GM06990 (cell line): ENCODE results near the gene TC2N.
"Not testable (repeated sequence)": the region's sequence is repeated elsewhere in the genome, so short reads cannot be mapped to it uniquely, and the experiment has no call there.

Experiments
- DNase-seq: peaks from one replicate; pipeline ENCODE4 v3.0.0-alpha.2; 2011; ENCODE audit not compliant: insufficient read length; ENCODE audit errors: extremely low read depth
- H3K27me3 ChIP-seq: replicated peaks from 2 replicates; pipeline ENCODE4 v1.6.0; 2011; ENCODE audit warnings: low read length; ENCODE audit not compliant: control insufficient read depth, insufficient read depth
- H3K36me3 ChIP-seq: 2 replicates; pipeline ENCODE4 v1.5.1; 2011; ENCODE audit warnings: low read length; ENCODE audit not compliant: control insufficient read depth, insufficient read depth
- H3K4me3 ChIP-seq: replicated peaks from 2 replicates; pipeline ENCODE4 v1.5.1; 2011; ENCODE audit warnings: low read depth, mild to moderate bottlenecking, control low read depth, low read length
- TF ChIP-seq, protein P1 (sequence below): IDR thresholded peaks from 2 replicates; pipeline ENCODE4 v1.5.1; 2011; ENCODE audit warnings: low read length, control low read depth, mild to moderate bottlenecking, inconsistent platforms; ENCODE audit not compliant: insufficient read depth, poor library complexity, severe bottlenecking

The TC2N gene

DNA sequence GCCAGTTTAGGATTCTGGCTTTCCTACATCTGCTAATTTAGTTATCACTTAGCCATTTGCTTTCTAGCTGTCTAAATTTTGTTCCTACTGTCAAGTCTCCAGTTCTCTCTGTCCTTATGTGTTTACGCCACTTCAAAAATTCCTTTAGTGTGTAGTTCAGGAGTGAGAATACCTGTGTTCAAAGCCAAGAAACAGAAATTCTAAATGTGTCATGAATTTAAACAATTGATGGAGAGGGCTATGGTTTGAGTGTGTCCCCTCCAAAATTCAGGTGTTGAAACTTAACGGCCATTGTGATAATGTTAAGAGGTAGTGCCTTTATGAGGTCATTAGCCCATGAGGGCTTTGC is 124.1 kb downstream of the TC2N start:
- TF ChIP-seq, protein P1, sequence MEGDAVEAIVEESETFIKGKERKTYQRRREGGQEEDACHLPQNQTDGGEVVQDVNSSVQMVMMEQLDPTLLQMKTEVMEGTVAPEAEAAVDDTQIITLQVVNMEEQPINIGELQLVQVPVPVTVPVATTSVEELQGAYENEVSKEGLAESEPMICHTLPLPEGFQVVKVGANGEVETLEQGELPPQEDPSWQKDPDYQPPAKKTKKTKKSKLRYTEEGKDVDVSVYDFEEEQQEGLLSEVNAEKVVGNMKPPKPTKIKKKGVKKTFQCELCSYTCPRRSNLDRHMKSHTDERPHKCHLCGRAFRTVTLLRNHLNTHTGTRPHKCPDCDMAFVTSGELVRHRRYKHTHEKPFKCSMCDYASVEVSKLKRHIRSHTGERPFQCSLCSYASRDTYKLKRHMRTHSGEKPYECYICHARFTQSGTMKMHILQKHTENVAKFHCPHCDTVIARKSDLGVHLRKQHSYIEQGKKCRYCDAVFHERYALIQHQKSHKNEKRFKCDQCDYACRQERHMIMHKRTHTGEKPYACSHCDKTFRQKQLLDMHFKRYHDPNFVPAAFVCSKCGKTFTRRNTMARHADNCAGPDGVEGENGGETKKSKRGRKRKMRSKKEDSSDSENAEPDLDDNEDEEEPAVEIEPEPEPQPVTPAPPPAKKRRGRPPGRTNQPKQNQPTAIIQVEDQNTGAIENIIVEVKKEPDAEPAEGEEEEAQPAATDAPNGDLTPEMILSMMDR: no peak

DNA sequence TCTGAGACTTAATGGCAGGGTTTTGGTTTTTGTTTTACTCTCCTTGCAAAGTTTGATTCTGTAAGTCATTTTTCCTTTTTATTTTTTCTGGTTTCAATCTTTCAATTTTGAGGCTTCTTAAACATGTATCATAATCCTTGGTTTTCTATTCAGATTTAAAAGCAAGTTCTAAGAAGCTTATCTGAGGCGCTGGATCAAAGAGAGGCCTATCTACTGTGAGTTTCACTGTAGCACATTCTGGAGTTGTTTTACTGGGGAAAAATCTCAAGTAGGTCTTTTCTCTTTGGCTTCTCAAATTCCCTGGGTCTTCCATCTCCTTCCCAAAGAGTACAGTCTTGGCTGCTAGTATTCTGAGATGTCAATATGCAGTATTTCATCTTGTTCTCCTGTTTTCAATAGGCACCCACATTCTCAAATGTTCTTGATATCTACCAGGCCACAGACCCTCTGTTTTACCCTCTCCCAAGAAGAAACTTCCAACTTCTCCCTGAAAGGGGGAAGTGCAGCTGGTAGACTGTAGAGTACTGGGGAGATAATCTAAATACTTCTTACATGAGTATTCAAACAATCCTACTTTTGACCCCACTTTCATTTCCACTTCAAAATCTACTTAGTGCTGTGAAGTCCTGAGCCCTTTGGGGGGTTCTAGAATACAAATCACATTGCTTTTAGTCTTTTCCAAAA is 124.6 kb downstream of the TC2N start:
- no peak overlapping the region for H3K4me3 ChIP-seq
- TF ChIP-seq, protein P1: no peak

More for the DNA sequence above, 124.1 kb downstream of the TC2N start:
- H3K4me3 ChIP-seq: no peak overlapping the region
- no peaks in the 10 kb centered on the region for H3K27me3 ChIP-seq
- no peak for DNase-seq
- H3K36me3 ChIP-seq: no peaks in the 10 kb centered on the region

GRCh38 chr14:91739867-91740266 is 127.5 kb downstream of the TC2N start:
- DNase-seq, H3K36me3 ChIP-seq, H3K4me3 ChIP-seq, H3K27me3 ChIP-seq: not testable (repeated sequence)

More for the DNA sequence above, 124.6 kb downstream of the TC2N start:
- no peak for DNase-seq
- Histone ChIP-seq H3K36me3 (no peaks in the 10 kb centered on the region), H3K27me3 (no peaks in the 10 kb centered on the region)

GRCh38 chr14:91737619-91738018 is 129.7 kb downstream of the TC2N start:
- no peak for DNase-seq
- TF ChIP-seq, protein P1: no peak
- H3K27me3 ChIP-seq: no peaks in the 10 kb centered on the region
- H3K4me3 ChIP-seq: no peak overlapping the region
- no peaks in the 10 kb centered on the region for H3K36me3 ChIP-seq

GRCh38 chr14:91732859-91733477 is 134.4 kb downstream of the TC2N start:
- Histone ChIP-seq H3K4me3 (no peak overlapping the region), H3K36me3 (no peaks in the 10 kb centered on the region), H3K27me3 (no peaks in the 10 kb centered on the region; the same call in 1 of the 2 replicates)
- no peak for DNase-seq
- TF ChIP-seq, protein P1: no peak

- TF ChIP-seq, protein P1: no peak
- no peak for DNase-seq
- H3K36me3 ChIP-seq: no peaks in the 10 kb centered on the region
- H3K27me3 ChIP-seq: no peaks in the 10 kb centered on the region; the same call in 1 of the 2 replicates
- H3K4me3 ChIP-seq: no peak overlapping the region
Measured at GRCh38 chr14:91732439-91732838, 134.9 kb downstream of the TC2N start.
